Measurements from ENCODE around the gene CLMN. TPM values are rescaled to one million over a fixed set of nuclear protein-coding genes. Genes with fewer than 3 reads are reported as not detected.
"Not testable (repeated sequence)": the region's sequence is repeated elsewhere in the genome, so short reads cannot be mapped to it uniquely, and the experiment has no call there.

Gene CLMN
- total RNA-seq, 1 experiment from 2014 or later = 111 TPM

GRCh38 chr14:95285566-95285965, 34.1 kb downstream of the CLMN start:
- CTCF ChIA-PET = no interaction called here
- Mint-ChIP-seq H3K9me3 (ENCODE audit: low read depth, unreplicated experiment) (peaks cover 2% of the 10 kb centered on the region), H3K27ac (ENCODE audit: unreplicated experiment) (no peak overlapping the region), H3K27me3 (ENCODE audit: unreplicated experiment) (no peaks in the 10 kb centered on the region), H3K4me1 (ENCODE audit: low read depth, unreplicated experiment) (peaks cover 23% of the 10 kb centered on the region), H3K36me3 (ENCODE audit: insufficient read depth, unreplicated experiment) (peaks cover 21% of the 10 kb centered on the region), H3K4me3 (ENCODE audit: low read depth, unreplicated experiment) (no peak overlapping the region)
- no peak for TF ChIP-seq CTCF (IDR thresholded peaks at IDR 0.05; ENCODE audit: unreplicated experiment)
- intact Hi-C loops (cut with micrococcal nuclease; ENCODE audit: unreplicated experiment) = no loop called here
- DNase-seq = no peak
- BruUV-seq (replicated peaks) = no TSS peak

GRCh38 chr14:95283802-95284201, 35.9 kb downstream of the CLMN start:
- BruUV-seq (replicated peaks); H3K4me3 Mint-ChIP-seq (ENCODE audit: low read depth, unreplicated experiment); H3K9me3 Mint-ChIP-seq (ENCODE audit: low read depth, unreplicated experiment); DNase-seq; CTCF ChIA-PET; H3K27me3 Mint-ChIP-seq (ENCODE audit: unreplicated experiment); H3K27ac Mint-ChIP-seq (ENCODE audit: unreplicated experiment); intact Hi-C loops (cut with micrococcal nuclease; ENCODE audit: unreplicated experiment): not testable (repeated sequence)
- peaks cover 13% of the 10 kb centered on the region for H3K4me1 Mint-ChIP-seq (ENCODE audit: low read depth, unreplicated experiment)
- H3K36me3 Mint-ChIP-seq (ENCODE audit: insufficient read depth, unreplicated experiment) = peaks cover 16% of the 10 kb centered on the region

GRCh38 chr14:95282986-95283380, 36.7 kb downstream of the CLMN start:
- H3K27me3 Mint-ChIP-seq (ENCODE audit: unreplicated experiment); BruUV-seq (replicated peaks); CTCF ChIA-PET; H3K9me3 Mint-ChIP-seq (ENCODE audit: low read depth, unreplicated experiment); H3K4me3 Mint-ChIP-seq (ENCODE audit: low read depth, unreplicated experiment); H3K27ac Mint-ChIP-seq (ENCODE audit: unreplicated experiment); DNase-seq; intact Hi-C loops (cut with micrococcal nuclease; ENCODE audit: unreplicated experiment): not testable (repeated sequence)
- peaks cover 13% of the 10 kb centered on the region for H3K36me3 Mint-ChIP-seq (ENCODE audit: insufficient read depth, unreplicated experiment)
- H3K4me1 Mint-ChIP-seq (ENCODE audit: low read depth, unreplicated experiment) = peaks cover 13% of the 10 kb centered on the region

GRCh38 chr14:95282354-95282985, 37.2 kb downstream of the CLMN start:
- no TSS peak for BruUV-seq (replicated peaks)
- no peak overlapping the region for H3K4me3 Mint-ChIP-seq (ENCODE audit: low read depth, unreplicated experiment)
- intact Hi-C loops (cut with micrococcal nuclease; ENCODE audit: unreplicated experiment) = no loop called here

GRCh38 chr14:95281560-95282176, 38.0 kb downstream of the CLMN start:
- no peak overlapping the region for H3K27ac Mint-ChIP-seq (ENCODE audit: unreplicated experiment)
- intact Hi-C loops (cut with micrococcal nuclease; ENCODE audit: unreplicated experiment) = no loop called here
- DNase-seq = no peak
- no TSS peak for BruUV-seq (replicated peaks)
- peaks cover 13% of the 10 kb centered on the region for H3K4me1 Mint-ChIP-seq (ENCODE audit: low read depth, unreplicated experiment)
- CTCF ChIA-PET = no interaction called here
- no peaks in the 10 kb centered on the region for H3K27me3 Mint-ChIP-seq (ENCODE audit: unreplicated experiment)
- H3K9me3 Mint-ChIP-seq (ENCODE audit: low read depth, unreplicated experiment) = peaks cover 2% of the 10 kb centered on the region
- H3K4me3 Mint-ChIP-seq (ENCODE audit: low read depth, unreplicated experiment) = no peak overlapping the region
- no peak for TF ChIP-seq CTCF (IDR thresholded peaks at IDR 0.05; ENCODE audit: unreplicated experiment)
- H3K36me3 Mint-ChIP-seq (ENCODE audit: insufficient read depth, unreplicated experiment) = peaks cover 11% of the 10 kb centered on the region

More at GRCh38 chr14:95282354-95282985, 37.2 kb downstream of the CLMN start:
- Mint-ChIP-seq H3K27ac (ENCODE audit: unreplicated experiment) (no peak overlapping the region), H3K36me3 (ENCODE audit: insufficient read depth, unreplicated experiment) (peaks cover 11% of the 10 kb centered on the region), H3K4me1 (ENCODE audit: low read depth, unreplicated experiment) (peaks cover 13% of the 10 kb centered on the region), H3K9me3 (ENCODE audit: low read depth, unreplicated experiment) (peaks cover 2% of the 10 kb centered on the region), H3K27me3 (ENCODE audit: unreplicated experiment) (no peaks in the 10 kb centered on the region)
- DNase-seq = no peak
- no peak for TF ChIP-seq CTCF (IDR thresholded peaks at IDR 0.05; ENCODE audit: unreplicated experiment)
- CTCF ChIA-PET = no interaction called here

Data from Calu3 (cell line).